Thyroid gland (tissue), 4 donors: Measurements from ENCODE around the gene NXPH1.

Experiments used
- CTCF ChIP-seq, 6 experiments: fragments of 200-600 bp in 3 of 6; fragments of 450-650 bp in 3 of 6; sonication (generic) in 3 of 6; IDR thresholded peaks; one replicate each; pipeline ENCODE4 v1.5.1; 2016 to 2019; ENCODE audit warnings: antibody characterized with exemption in 6 of 6, mild to moderate bottlenecking in 2 of 6, inconsistent platforms in 1 of 6, moderate library complexity in 1 of 6
- POLR2A ChIP-seq, 2 donors: fragments of 450-650 bp; IDR thresholded peaks; one replicate each; pipeline ENCODE4 v1.6.1; 2017; ENCODE audit warnings: antibody characterized with exemption in 2 of 2, mild to moderate bottlenecking in 2 of 2, moderate library complexity in 1 of 2

- TF ChIP-seq CTCF (IDR thresholded peaks at IDR 0.05), result no peak
- TF ChIP-seq POLR2A (IDR thresholded peaks at IDR 0.05), result no peak
Observed at GRCh38 chr7:8564281-8564680, 130.9 kb downstream of the NXPH1 start.
